GM12872 (cell line): Measurements from ENCODE around the gene RIPK3.

Experiments
- CTCF ChIP-seq: IDR thresholded peaks from 3 replicates; pipeline ENCODE4 v1.5.1; 2011; ENCODE audit warnings: low read depth, mild to moderate bottlenecking, low read length, moderate library complexity; ENCODE audit not compliant: insufficient read depth

RIPK3 gene

GRCh38 chr14:24299255-24300191 is 40.3 kb downstream of the RIPK3 start, which contains the start of the genes DHRS1 and NOP9:
TSS of gene DHRS1 (minus strand) at chr14:24299780. CDS start at chr14:24299106, 674 bp downstream.
TSS of gene NOP9 (plus strand) at chr14:24299850. CDS start at chr14:24299955, 105 bp downstream.
- no peak for TF ChIP-seq CTCF

GRCh38 chr14:24298892-24299254 is 40.9 kb downstream of the RIPK3 start:
- TF ChIP-seq CTCF: no peak

GRCh38 chr14:24297190-24297964 is 42.4 kb downstream of the RIPK3 start:
- peak; percentile 34; the same call in 2 of the 3 replicates for TF ChIP-seq CTCF

GRCh38 chr14:24296341-24297157 is 43.2 kb downstream of the RIPK3 start:
- TF ChIP-seq CTCF: peak; percentile 81

GRCh38 chr14:24293525-24293924 is 46.3 kb downstream of the RIPK3 start:
- TF ChIP-seq CTCF: no peak

GRCh38 chr14:24292118-24292807 is 47.5 kb downstream of the RIPK3 start:
- TF ChIP-seq CTCF: no peak
